Measurements from ENCODE around the gene LDLRAD4. TPM values are rescaled to one million over a fixed set of nuclear protein-coding genes. Genes with fewer than 3 reads are reported as not detected.

The LDLRAD4 gene
- total RNA-seq, 1 experiment from 2014 or later = 1.7 TPM

DNA sequence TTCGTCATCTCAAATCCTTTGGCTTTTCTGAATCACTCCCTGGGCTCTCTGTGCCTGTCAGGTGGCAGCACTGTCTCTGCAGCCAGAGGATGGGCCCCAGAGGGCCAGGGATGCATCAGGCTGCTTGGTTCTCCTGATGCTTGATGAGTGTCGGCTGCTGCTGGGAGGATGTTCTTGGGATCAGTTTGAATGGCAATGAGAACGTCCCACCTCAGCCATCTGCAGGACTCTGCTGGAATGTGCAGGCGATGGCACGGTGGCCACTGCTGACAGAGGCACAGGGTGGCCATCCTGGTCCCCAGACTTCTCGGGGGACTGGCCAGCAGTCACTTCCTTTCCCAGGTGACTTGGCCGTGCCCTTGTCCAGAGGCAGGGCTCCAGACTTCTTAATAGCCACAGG is 361.8 kb downstream of the LDLRAD4 start:
- Histone ChIP-seq H3K27me3 (ENCODE audit: insufficient read depth, low read depth) (peaks cover 50% of the 10 kb centered on the region), H3K4me3 (no peak overlapping the region), H3K27ac (no peak overlapping the region), H3K9me3 (ENCODE audit: insufficient read depth, low read depth) (no peaks in the 10 kb centered on the region), H3K9me2 (ENCODE audit: insufficient read depth) (no peaks in the 10 kb centered on the region), H4K20me1 (ENCODE audit: insufficient read depth) (no peaks in the 10 kb centered on the region), H3K79me2 (ENCODE audit: low read depth) (no peaks in the 10 kb centered on the region), H2AFZ (no peak overlapping the region), H3K4me1 (replicated peaks; ENCODE audit: insufficient read depth) (no peaks in the 10 kb centered on the region), H3F3A (ENCODE audit: insufficient read depth, low read depth) (no peaks in the 10 kb centered on the region), H3K4me2 (no peak overlapping the region), H3K36me3 (ENCODE audit: low read depth) (no peaks in the 10 kb centered on the region)
- no TSS peak for BruUV-seq (replicated peaks)
- POLR2A ChIA-PET (ENCODE audit: unreplicated experiment) = no interaction called here
- no peak for DNase-seq
- intact Hi-C loops (cut with micrococcal nuclease; ENCODE audit: unreplicated experiment) = no loop called here
- TF ChIP-seq EZH2 (IDR thresholded peaks at IDR 0.05; ENCODE audit: low read depth) = no peak
- TF ChIP-seq, protein P1, sequence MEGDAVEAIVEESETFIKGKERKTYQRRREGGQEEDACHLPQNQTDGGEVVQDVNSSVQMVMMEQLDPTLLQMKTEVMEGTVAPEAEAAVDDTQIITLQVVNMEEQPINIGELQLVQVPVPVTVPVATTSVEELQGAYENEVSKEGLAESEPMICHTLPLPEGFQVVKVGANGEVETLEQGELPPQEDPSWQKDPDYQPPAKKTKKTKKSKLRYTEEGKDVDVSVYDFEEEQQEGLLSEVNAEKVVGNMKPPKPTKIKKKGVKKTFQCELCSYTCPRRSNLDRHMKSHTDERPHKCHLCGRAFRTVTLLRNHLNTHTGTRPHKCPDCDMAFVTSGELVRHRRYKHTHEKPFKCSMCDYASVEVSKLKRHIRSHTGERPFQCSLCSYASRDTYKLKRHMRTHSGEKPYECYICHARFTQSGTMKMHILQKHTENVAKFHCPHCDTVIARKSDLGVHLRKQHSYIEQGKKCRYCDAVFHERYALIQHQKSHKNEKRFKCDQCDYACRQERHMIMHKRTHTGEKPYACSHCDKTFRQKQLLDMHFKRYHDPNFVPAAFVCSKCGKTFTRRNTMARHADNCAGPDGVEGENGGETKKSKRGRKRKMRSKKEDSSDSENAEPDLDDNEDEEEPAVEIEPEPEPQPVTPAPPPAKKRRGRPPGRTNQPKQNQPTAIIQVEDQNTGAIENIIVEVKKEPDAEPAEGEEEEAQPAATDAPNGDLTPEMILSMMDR (conservative IDR thresholded peaks at IDR 0.05) = no peak
- CTCF ChIA-PET = no interaction called here

DNA sequence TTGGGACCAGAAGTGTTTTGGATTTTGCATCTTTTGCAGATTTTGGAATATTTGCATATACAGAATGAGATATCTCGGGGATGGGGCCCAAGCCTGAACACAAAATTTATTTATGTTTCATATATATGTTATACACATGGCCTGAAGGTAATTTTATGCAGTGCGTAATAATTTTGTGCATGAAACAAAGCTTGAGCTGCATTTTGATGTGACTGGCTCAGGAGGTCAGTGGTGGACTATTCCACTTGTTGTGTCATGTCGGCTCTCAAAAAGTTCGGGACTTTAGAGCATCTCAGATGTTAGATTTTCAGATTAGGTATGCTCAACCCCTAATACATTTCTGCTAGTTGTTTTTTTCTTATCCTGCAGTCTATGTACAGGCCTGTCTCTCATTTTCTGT is 362.4 kb downstream of the LDLRAD4 start:
- no TSS peak for BruUV-seq (replicated peaks)
- Histone ChIP-seq H3F3A (ENCODE audit: insufficient read depth, low read depth) (no peaks in the 10 kb centered on the region), H3K27ac (no peak overlapping the region), H3K4me3 (no peak overlapping the region), H2AFZ (no peak overlapping the region), H3K27me3 (ENCODE audit: insufficient read depth, low read depth) (peaks cover 44% of the 10 kb centered on the region), H3K4me2 (no peak overlapping the region), H3K9me2 (ENCODE audit: insufficient read depth) (no peaks in the 10 kb centered on the region), H3K79me2 (ENCODE audit: low read depth) (no peaks in the 10 kb centered on the region), H4K20me1 (ENCODE audit: insufficient read depth) (no peaks in the 10 kb centered on the region), H3K4me1 (replicated peaks; ENCODE audit: insufficient read depth) (no peaks in the 10 kb centered on the region), H3K36me3 (ENCODE audit: low read depth) (no peaks in the 10 kb centered on the region), H3K9me3 (ENCODE audit: insufficient read depth, low read depth) (no peaks in the 10 kb centered on the region)
- intact Hi-C loops (cut with micrococcal nuclease; ENCODE audit: unreplicated experiment) = no loop called here
- POLR2A ChIA-PET (ENCODE audit: unreplicated experiment) = interaction anchor here (0.5 kb wide), 1 partner anchor 228 kb away, joined by 3 read pairs; no protein-coding TSS in a partner anchor
- no peak for DNase-seq
- CTCF ChIA-PET = no interaction called here
- TF ChIP-seq, protein P1 (conservative IDR thresholded peaks at IDR 0.05) = no peak
- no peak for TF ChIP-seq EZH2 (IDR thresholded peaks at IDR 0.05; ENCODE audit: low read depth)

DNA sequence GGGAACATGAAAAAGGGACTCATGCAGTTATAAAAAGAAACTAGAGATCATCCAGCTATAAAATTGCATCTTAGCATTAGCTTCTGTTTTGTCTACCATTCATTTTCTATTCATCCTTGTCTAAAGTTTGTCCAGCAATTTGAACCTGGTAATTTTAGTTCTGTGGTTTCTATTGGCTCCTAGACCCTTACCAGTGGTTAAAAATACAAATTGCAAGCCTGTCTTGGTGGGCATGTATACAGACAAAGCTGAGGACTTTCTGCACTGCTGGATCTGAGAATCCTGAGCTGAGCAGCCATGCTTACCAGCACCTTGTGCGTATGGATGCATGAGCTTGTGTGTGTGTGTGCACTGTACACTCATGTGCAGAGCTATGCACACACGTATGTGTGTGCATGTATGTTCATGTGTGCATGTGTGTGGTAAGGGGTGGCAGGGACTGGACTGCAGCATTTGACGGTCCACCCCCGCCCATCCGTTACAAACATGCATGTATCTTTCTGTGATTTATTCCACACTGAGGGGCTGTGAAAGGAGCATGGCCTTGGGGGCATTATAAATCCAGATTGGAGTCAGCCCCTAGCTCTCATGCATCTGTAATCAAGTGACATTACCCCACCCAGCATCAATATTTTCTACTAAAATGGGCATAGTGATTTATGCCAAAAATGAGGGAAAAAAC is 363.1 kb downstream of the LDLRAD4 start:
- H3K4me1 ChIP-seq (replicated peaks; ENCODE audit: insufficient read depth) = no peaks in the 10 kb centered on the region
- intact Hi-C loops (cut with micrococcal nuclease; ENCODE audit: unreplicated experiment) = no loop called here
- H3K27ac ChIP-seq = no peak overlapping the region
- no peaks in the 10 kb centered on the region for H3K79me2 ChIP-seq (ENCODE audit: low read depth)
- DNase-seq = no peak
- ChIA-PET CTCF (no interaction called here), POLR2A (ENCODE audit: unreplicated experiment) (interaction anchor here (0.5 kb wide), 1 partner anchor 228 kb away, joined by 3 read pairs; no protein-coding TSS in a partner anchor)
- no peak overlapping the region for H3K4me2 ChIP-seq
- no peak for TF ChIP-seq EZH2 (IDR thresholded peaks at IDR 0.05; ENCODE audit: low read depth)
- TF ChIP-seq, protein P1 (conservative IDR thresholded peaks at IDR 0.05) = no peak
- H3K4me3 ChIP-seq = no peak overlapping the region
- peaks cover 39% of the 10 kb centered on the region for H3K27me3 ChIP-seq (ENCODE audit: insufficient read depth, low read depth)
- no peaks in the 10 kb centered on the region for H3K36me3 ChIP-seq (ENCODE audit: low read depth)
- no peaks in the 10 kb centered on the region for H3F3A ChIP-seq (ENCODE audit: insufficient read depth, low read depth)
- H3K9me2 ChIP-seq (ENCODE audit: insufficient read depth) = no peaks in the 10 kb centered on the region
- no TSS peak for BruUV-seq (replicated peaks)
- H3K9me3 ChIP-seq (ENCODE audit: insufficient read depth, low read depth) = no peaks in the 10 kb centered on the region
- no peaks in the 10 kb centered on the region for H4K20me1 ChIP-seq (ENCODE audit: insufficient read depth)
- no peak overlapping the region for H2AFZ ChIP-seq

All from PC-9 (cell line).